Lower leg skin (tissue), 4 donors: Measurements from ENCODE around the gene LAIR1. TPM values are rescaled to one million over a fixed set of nuclear protein-coding genes. Genes with fewer than 3 reads are reported as not detected.
"Not testable (repeated sequence)": the region's sequence is repeated elsewhere in the genome, so short reads cannot be mapped to it uniquely, and the experiment has no call there.

Experiments used
- DNase-seq, 2 donors: peaks; one replicate each; pipeline ENCODE4 v3.0.0-alpha.2; 2019; ENCODE audit warnings: low spot score in 2 of 2
- H3K4me3 ChIP-seq: fragments of 200-600 bp; sonication (generic); 2 replicates; pipeline ENCODE4 v1.5.1; 2017; ENCODE audit warnings: mild to moderate bottlenecking, low read depth; ENCODE audit not compliant: poor library complexity, severe bottlenecking
- POLR2A ChIP-seq, 2 donors: fragments of 450-650 bp; IDR thresholded peaks; one replicate each; pipeline ENCODE4 v1.6.1; 2016 to 2017; ENCODE audit warnings: antibody characterized with exemption in 2 of 2, mild to moderate bottlenecking in 1 of 2, moderate library complexity in 1 of 2
- WGBS, 2 donors: methylation state at CpG; one replicate each; pipeline ENCODE4 v1.1.5; 2018; 5-methylcytosine and 5-hydroxymethylcytosine counted together
- intact Hi-C: fragments of 100-400 bp; cut with DNase I; formaldehyde crosslinking; loops from one replicate; pipeline ENCODE4 v1.15.0; 2023; ENCODE audit warnings: low total_unique reads
- total RNA-seq, 4 donors: library from RNA; depleted of rRNA; stranded (reverse); fragments of >200 nt; gene quantifications; one replicate each; pipeline ENCODE4 v1.1.0, GENCODE V29; 2016
- TF ChIP-seq, protein P1 (sequence below), 3 donors: fragments of 450-650 bp; IDR thresholded peaks; one replicate each; pipeline ENCODE4 v1.5.1; 2016; ENCODE audit warnings: antibody characterized with exemption in 3 of 3, mild to moderate bottlenecking in 3 of 3, moderate library complexity in 2 of 3

LAIR1 gene
- total RNA-seq, 4 donors from 2014 or later: 0.19 to 4.2 (median 2.0) TPM

DNA sequence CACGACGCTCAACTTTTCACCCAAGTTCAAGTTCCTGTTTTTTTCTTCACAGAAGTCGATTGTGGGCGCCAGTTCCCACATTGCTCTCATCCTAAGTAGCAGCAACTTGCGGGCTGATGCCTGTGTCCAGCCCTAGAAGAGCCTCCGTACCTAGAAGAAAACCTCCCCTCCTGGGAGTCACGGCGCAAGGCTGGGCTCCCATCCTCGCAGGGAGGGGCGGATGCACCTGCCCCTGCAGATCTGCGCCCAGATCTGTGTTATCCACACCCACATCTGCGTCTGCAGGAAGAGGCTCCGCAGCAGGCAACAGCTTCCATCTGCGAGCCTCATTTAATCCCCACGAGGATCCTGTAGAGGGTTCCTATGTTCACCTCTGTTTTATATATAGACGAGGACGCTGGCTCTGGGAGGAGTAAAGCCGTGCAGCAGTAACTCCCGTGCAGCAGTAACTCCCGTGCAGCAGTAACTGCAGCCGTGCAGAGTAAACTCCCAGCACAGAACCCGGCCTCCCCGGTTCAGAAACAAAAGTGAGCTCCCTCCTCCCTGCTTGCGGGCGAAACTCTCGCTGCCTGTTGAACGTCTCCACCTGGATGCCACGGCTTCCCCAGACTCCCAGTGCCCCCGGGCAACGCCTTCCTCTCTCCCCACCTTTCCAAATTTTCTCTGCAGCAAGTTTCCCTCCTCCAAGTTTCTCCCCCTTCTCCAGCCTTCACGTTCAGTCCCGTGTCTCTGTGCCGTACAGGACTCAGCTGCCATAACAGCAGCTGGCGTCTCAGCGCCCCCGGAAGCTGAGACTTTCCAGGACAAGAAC is 23.5 kb upstream of the LAIR1 start:
- H3K4me3 ChIP-seq: no peak overlapping the region
- DNase-seq: no peak
- intact Hi-C loops: no loop called here
- TF ChIP-seq POLR2A (IDR thresholded peaks at IDR 0.05): no peak
- TF ChIP-seq, protein P1, sequence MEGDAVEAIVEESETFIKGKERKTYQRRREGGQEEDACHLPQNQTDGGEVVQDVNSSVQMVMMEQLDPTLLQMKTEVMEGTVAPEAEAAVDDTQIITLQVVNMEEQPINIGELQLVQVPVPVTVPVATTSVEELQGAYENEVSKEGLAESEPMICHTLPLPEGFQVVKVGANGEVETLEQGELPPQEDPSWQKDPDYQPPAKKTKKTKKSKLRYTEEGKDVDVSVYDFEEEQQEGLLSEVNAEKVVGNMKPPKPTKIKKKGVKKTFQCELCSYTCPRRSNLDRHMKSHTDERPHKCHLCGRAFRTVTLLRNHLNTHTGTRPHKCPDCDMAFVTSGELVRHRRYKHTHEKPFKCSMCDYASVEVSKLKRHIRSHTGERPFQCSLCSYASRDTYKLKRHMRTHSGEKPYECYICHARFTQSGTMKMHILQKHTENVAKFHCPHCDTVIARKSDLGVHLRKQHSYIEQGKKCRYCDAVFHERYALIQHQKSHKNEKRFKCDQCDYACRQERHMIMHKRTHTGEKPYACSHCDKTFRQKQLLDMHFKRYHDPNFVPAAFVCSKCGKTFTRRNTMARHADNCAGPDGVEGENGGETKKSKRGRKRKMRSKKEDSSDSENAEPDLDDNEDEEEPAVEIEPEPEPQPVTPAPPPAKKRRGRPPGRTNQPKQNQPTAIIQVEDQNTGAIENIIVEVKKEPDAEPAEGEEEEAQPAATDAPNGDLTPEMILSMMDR (IDR thresholded peaks at IDR 0.05): no peak
- 3 to 5% methylated on average over 36 of the region's 36 CpGs for WGBS, 2 donors

DNA sequence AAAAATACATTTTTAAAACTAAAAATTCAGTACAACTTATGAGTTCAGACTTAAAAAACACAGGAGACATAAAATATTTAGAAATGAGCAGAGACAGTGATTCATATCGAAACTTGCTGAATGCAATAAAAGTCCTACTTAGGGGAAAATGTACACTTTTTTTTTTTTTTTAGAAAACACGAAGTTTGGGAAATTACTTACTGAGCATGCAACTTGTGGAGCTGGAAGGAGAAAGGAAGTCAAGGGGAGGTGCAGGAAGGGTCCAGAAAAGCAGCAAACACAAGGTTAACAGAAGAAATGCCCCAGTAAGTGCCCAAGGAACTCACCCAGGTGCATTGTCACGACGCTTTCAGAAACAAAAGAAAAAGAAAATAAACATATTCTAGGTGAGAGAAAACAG is 18.6 kb upstream of the LAIR1 start:
- TF ChIP-seq, protein P1 (IDR thresholded peaks at IDR 0.05): no peak
- TF ChIP-seq POLR2A (IDR thresholded peaks at IDR 0.05): no peak
- no peak for DNase-seq
- intact Hi-C loops: no loop called here
- H3K4me3 ChIP-seq: no peak overlapping the region
- 64 to 66% methylated on average over 4 of the region's 4 CpGs for WGBS, 2 donors

DNA sequence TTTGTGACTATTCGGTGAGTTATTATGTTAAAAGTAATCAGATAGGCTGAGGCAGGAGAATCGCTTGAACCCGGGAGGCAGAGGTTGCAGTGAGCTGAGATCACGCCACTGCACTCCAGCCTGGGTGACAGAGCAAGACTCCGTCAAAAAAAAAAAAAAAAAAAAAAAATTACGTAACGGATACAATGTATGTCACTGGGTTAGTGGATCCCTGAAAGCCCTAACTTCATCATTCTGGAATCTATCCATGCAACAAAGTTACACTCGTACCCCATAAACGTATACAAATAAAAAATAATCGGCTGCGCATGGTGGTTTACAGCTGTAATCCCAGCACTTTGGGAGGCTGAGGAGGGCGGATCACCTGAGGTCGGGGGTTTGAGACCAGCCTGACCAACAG is 17.3 kb upstream of the LAIR1 start:
- H3K4me3 ChIP-seq, DNase-seq, intact Hi-C loops: not testable (repeated sequence)
- 75 to 76% methylated on average over 13 of the region's 13 CpGs for WGBS, 2 donors

DNA sequence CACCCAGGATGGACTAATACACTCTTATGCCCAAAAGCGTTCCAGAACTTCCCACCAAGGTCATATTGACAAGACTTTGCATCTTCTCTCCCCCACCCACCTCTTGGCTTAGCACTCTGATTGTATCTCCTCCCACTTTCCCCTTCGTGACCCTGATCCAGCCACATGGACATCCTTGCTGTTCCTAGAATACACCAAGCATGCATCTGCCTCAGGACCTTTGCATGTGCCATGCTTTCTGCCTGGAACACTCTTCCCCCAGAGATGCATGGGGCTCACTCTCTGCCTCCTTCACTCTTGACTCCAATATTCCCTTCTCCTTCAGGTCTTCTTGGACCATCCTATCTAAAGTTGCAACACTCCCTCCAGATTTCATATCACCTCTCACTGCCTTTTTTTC is 16.2 kb upstream of the LAIR1 start:
- no peak for DNase-seq
- WGBS, 2 donors: 70 to 80% methylated on average over 2 of the region's 2 CpGs
- TF ChIP-seq POLR2A (IDR thresholded peaks at IDR 0.05): no peak
- TF ChIP-seq, protein P1 (IDR thresholded peaks at IDR 0.05): no peak
- intact Hi-C loops: no loop called here
- no peak overlapping the region for H3K4me3 ChIP-seq

DNA sequence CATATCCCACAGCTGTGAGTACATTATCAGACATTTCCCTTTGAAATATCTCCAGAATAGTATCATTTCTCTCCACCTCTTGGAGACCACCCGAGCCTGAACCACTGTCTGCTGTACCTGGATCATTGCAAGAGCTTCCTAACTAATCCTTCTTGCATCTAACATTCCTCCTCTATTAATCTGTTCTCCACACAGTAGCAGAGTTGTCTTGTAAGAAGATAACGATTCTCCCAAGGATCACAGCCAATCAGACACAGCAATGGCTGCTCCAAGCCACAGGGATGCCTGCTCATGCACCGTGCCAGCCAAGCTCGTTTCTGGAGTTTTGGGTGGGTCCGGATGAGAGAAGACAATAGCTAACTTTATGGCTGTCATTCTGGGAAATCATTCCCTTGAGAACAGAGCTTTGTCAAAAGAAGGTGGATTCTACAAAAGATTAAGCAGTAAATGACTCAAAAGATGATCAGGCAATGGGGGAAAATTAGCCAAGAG is 14.5 kb upstream of the LAIR1 start:
- no peak for TF ChIP-seq POLR2A (IDR thresholded peaks at IDR 0.05)
- TF ChIP-seq, protein P1 (IDR thresholded peaks at IDR 0.05): no peak
- WGBS, 2 donors: 42 to 54% methylated on average over 4 to 5 of the region's 5 CpGs

DNA sequence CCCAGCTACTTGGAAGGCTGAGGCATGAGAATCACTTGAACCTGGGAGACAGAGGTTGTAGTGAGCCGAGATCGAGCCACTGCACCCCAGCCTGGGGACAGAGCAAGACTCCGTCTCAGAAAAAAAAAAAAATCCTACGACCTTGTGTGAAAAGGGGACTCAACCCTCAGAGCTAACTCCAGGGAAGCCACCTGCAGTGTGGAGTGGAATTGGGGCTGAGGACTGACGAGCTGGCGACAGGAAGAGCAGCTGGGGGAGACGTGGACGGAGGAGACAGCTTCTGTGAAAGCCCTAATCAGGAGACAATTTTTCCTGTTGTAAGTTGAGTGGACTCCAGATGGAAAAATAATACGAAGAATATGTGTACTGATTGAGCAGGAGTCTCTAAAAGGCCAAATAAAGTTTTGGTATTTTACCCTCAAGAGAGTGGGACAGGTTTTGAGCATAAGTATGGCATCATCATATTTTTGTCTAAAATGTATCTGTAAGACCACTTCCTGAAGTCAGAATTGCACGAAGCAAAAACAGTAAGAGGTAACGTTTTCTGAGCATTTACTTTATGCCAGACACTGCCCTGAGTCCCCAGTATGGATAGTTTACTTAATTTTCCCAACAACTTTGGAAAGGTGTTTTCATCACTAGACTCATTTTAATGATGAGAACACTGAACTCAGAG is 12.0 kb upstream of the LAIR1 start:
- TF ChIP-seq POLR2A (IDR thresholded peaks at IDR 0.05): no peak
- TF ChIP-seq, protein P1 (IDR thresholded peaks at IDR 0.05): no peak
- WGBS, 2 donors: 55 to 63% methylated on average over 11 of the region's 11 CpGs
- DNase-seq: no peak
- intact Hi-C loops: no loop called here
- no peak overlapping the region for H3K4me3 ChIP-seq

More for the DNA sequence above, 14.5 kb upstream of the LAIR1 start:
- no peak overlapping the region for H3K4me3 ChIP-seq
- intact Hi-C loops: no loop called here
- no peak for DNase-seq

DNA sequence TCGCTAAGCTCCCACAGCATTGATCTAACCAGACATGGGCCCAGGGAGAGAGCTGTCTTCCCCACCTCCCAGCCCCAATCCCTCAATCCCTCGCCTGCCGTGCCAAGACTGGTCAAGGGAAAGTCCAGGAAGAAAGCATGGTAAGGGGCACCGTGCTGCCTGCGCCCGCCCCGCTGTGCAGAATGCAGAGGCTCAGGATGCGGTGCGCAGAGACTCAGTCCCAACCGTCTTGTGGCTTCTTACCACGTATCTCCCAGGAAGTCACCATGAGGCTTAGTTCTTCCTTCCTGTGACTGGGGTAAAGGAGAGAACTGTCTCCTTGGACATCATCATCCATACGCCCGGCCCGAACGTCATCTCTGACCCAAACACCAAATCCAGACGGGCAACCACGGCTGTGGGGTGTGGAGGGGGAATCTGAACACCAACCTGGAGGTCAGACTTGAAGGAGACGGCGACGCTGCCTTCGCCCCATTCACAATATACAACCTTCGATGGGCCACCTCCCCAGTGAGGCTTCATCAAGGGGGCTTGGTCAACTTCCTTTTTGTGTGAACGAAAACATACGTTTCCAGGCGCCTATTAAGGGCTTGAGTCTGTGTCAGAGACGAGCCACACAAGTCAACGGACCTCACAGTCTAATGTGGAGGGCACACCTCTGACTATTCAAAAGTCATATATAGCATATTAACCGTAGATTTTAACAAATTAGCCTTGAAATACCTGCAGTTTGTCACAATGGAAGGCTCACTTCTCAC is 10.6 kb upstream of the LAIR1 start:
- WGBS, 2 donors: 79 to 81% methylated on average over 28 of the region's 28 CpGs
- DNase-seq, H3K4me3 ChIP-seq, intact Hi-C loops: not testable (repeated sequence)
